ENCODE measurements around the gene FANCD2. TPM values are rescaled to one million over a fixed set of nuclear protein-coding genes. Genes with fewer than 3 reads are reported as not detected.
A peak's percentile ranks its signal among the peaks of the same experiment; 100 is the strongest.

The FANCD2 gene
- total and polyA plus RNA-seq, 11 donors = 0.12 to 4.4 (median 0.82) TPM

DNA sequence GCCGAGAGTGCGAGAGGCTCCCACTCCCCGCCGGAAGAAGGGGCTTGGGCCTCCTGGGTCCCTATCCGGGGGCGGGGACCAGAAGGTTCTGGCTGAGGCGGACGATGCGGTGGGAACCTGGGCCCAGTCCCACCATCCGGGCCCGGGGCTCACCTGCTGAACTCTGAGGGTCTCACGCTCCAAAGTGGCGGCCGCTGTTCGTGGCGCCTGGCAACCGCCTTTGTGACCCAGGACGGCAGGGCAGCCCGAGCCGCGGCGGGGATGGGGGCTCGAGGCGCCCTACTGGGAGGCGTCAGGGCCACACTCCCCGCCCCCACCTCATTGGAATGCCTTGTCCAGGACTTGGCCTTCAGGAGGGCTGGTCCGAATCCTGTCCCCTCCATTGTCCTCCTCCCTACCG is 81.9 kb downstream of the FANCD2 start, which contains the start of gene FANCD2OS:
TSS of gene FANCD2OS (minus strand) at position 165 of the 400 bp plus-strand sequence. CDS start 3,481 bp downstream, outside the sequence.
- WGBS, 4 donors = 63 to 74% (median 69%) methylated on average over 21 to 28 of the region's 28 CpGs
- H3K36me3 ChIP-seq = no peaks in the 10 kb centered on the region
- no peak within 1 kb of the TSS for H3K4me3 ChIP-seq
- no peak within 1 kb of the TSS for H3K27ac ChIP-seq
- TF ChIP-seq, protein P1, sequence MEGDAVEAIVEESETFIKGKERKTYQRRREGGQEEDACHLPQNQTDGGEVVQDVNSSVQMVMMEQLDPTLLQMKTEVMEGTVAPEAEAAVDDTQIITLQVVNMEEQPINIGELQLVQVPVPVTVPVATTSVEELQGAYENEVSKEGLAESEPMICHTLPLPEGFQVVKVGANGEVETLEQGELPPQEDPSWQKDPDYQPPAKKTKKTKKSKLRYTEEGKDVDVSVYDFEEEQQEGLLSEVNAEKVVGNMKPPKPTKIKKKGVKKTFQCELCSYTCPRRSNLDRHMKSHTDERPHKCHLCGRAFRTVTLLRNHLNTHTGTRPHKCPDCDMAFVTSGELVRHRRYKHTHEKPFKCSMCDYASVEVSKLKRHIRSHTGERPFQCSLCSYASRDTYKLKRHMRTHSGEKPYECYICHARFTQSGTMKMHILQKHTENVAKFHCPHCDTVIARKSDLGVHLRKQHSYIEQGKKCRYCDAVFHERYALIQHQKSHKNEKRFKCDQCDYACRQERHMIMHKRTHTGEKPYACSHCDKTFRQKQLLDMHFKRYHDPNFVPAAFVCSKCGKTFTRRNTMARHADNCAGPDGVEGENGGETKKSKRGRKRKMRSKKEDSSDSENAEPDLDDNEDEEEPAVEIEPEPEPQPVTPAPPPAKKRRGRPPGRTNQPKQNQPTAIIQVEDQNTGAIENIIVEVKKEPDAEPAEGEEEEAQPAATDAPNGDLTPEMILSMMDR (IDR thresholded peaks at IDR 0.05) = no peak
- no peak for TF ChIP-seq POLR2A (IDR thresholded peaks at IDR 0.05)
- H3K27me3 ChIP-seq = peaks cover 0 to 9% (median 0%) of the 10 kb centered on the region in 9 donors
- intact Hi-C loops (cut with DNase I) = no loop called here
- ATAC-seq (no peak), DNase-seq (no peak)
- H3K4me1 ChIP-seq = no peaks in the 10 kb centered on the region
- no peaks in the 10 kb centered on the region for H3K9me3 ChIP-seq

DNA sequence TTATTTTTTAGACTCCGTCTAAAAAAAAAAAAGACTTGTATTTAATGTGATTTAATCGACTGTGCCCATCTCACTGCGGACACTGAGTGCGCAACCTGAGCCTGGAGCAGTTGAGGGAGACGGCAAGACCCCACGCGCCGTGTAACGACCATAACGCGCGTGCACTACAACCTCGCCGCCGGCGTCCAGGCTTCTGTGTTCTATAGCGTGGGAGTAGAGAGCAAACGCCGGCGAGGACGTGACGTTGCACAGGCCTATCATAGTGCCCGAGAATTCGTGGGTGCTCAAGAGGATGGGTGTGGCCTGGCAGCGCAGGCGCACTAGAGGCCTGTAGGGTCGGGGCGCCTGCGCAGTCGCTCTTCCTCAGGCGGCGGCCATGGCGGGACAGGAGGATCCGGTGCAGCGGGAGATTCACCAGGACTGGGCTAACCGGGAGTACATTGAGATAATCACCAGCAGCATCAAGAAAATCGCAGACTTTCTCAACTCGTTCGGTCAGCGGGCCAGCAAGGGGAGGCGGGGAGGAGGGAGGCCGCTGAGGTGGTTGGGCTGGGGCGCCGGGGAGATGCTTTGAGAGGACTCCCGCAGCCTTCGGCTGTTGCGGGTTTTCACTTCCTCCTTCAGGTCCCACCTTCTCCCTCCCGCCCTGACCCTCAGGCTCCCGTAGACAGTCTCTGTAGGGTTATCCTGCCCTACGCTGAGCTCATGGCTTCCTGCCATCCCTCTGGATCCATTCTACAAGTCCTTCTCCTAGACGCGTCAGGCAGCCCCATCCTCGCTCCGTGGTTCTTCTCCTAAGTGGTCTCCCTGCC is 89.3 kb downstream of the FANCD2 start, which contains the start of gene BRK1:
TSS of gene BRK1 (plus strand) at position 350 of the 812 bp plus-strand sequence. CDS start at position 377, 27 bp downstream.
- Histone ChIP-seq H3K4me3 (peak within 1 kb of the TSS; percentile 60 to 97 (median 92)), H3K4me1 (peaks cover 0 to 49% (median 30%) of the 10 kb centered on the region in 12 donors), H3K36me3 (peaks cover 0 to 24% (median 7%) of the 10 kb centered on the region in 9 donors), H3K27ac (peak within 1 kb of the TSS; percentile 35 to 89 (median 84)), H3K9me3 (no peaks in the 10 kb centered on the region), H3K27me3 (no peaks in the 10 kb centered on the region)
- TF ChIP-seq, protein P1 (IDR thresholded peaks at IDR 0.05) = no peak
- peak; percentile 44 to 94 for TF ChIP-seq POLR2A (IDR thresholded peaks at IDR 0.05)
- peak; percentile 94 to 98 (median 97) for DNase-seq
- peak; percentile 100 for ATAC-seq
- 0 to 1% (median 1%) methylated on average over 46 to 54 of the region's 54 CpGs for WGBS, 4 donors
- intact Hi-C loops (cut with DNase I) = loop anchor here in 4 of 10 donors (2.0 to 10.0 kb wide), 3 partner anchors 89 to 171 kb away; partner anchors contain the start of gene FANCD2 (in 3 of the 4)

DNA sequence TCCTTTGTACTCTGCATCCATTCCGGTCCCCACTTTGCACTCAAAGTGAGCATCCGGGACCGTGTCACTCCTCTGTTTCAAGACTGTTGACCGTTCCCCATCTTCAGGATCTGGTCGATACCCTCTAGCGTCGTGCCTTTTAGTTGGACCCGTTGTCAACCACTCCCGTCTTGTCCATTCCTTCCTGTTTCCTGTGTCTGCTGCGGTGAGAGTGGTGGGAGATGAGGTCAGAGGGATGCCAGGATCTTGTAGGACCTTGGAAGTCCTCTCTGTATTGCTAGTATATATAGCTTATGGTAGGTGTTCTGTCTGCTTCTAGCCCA is 89.9 kb downstream of the FANCD2 start:
- peaks cover 0 to 27% (median 7%) of the 10 kb centered on the region in 9 donors for H3K36me3 ChIP-seq
- DNase-seq = no peak
- no peaks in the 10 kb centered on the region for H3K9me3 ChIP-seq
- intact Hi-C loops (cut with DNase I) = loop anchor here in 4 of 10 donors (2.0 to 10.0 kb wide), 3 partner anchors 89 to 171 kb away; partner anchors contain the start of gene FANCD2 (in 3 of the 4)
- 0 to 2% (median 0%) methylated on average over 10 of the region's 10 CpGs for WGBS, 4 donors
- ATAC-seq = peak in 2 of 4 donors; percentile 8 to 19
- TF ChIP-seq POLR2A (IDR thresholded peaks at IDR 0.05) = no peak
- TF ChIP-seq, protein P1 (IDR thresholded peaks at IDR 0.05) = no peak
- peak overlapping the region; percentile 60 to 97 (median 92) for H3K4me3 ChIP-seq
- H3K4me1 ChIP-seq = peaks cover 0 to 54% (median 30%) of the 10 kb centered on the region in 12 donors
- no peaks in the 10 kb centered on the region for H3K27me3 ChIP-seq
- peak overlapping the region in 11 of 12 donors; percentile 74 to 89 (median 84) for H3K27ac ChIP-seq

DNA sequence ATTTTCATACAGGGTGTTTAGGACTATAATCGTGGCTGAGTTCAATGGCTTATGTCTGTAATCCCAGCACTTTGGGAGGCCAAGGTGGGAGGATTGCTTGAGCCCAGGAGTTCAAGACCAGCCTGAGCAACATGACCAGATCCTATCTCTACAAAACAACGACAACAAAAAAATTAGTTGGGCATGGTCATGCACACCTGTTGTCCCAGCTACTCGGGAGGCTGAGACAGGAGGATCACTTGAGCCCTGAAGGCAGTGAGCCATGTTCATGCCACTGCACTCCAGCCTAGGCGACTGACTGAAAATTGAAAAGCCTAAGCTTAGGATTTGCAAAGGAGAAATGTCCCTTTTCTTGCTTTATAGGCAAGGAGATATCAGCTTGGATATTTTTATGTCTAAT is 90.7 kb downstream of the FANCD2 start:
- ATAC-seq (no peak), DNase-seq (no peak)
- Histone ChIP-seq H3K4me1 (peaks cover 0 to 54% (median 30%) of the 10 kb centered on the region in 12 donors), H3K27ac (no peak overlapping the region), H3K36me3 (peaks cover 0 to 35% (median 12%) of the 10 kb centered on the region in 9 donors), H3K27me3 (no peaks in the 10 kb centered on the region), H3K4me3 (peak overlapping the region in 9 of 12 donors; percentile 60 to 97 (median 91)), H3K9me3 (no peaks in the 10 kb centered on the region)
- TF ChIP-seq, protein P1 (IDR thresholded peaks at IDR 0.05) = no peak
- no peak for TF ChIP-seq POLR2A (IDR thresholded peaks at IDR 0.05)
- intact Hi-C loops (cut with DNase I) = loop anchor here in 4 of 10 donors (2.0 to 10.0 kb wide), 3 partner anchors 90 to 172 kb away; partner anchors contain the start of gene FANCD2 (in 3 of the 4)
- WGBS, 4 donors = 85 to 93% (median 88%) methylated on average over 4 of the region's 4 CpGs

Measured in heart left ventricle (tissue), 16 donors.